A204.1 (cell line): ENCODE data around the gene SMYD2.
"Not testable (repeated sequence)": the region's sequence is repeated elsewhere in the genome, so short reads cannot be mapped to it uniquely, and the experiment has no call there.

ENCODE experiments used
- FAIRE-seq: peaks from 2 replicates; lab custom pipeline; 2012; peaks lifted over from hg19 to GRCh38; lab: Jason Lieb, UNC

SMYD2 gene

DNA sequence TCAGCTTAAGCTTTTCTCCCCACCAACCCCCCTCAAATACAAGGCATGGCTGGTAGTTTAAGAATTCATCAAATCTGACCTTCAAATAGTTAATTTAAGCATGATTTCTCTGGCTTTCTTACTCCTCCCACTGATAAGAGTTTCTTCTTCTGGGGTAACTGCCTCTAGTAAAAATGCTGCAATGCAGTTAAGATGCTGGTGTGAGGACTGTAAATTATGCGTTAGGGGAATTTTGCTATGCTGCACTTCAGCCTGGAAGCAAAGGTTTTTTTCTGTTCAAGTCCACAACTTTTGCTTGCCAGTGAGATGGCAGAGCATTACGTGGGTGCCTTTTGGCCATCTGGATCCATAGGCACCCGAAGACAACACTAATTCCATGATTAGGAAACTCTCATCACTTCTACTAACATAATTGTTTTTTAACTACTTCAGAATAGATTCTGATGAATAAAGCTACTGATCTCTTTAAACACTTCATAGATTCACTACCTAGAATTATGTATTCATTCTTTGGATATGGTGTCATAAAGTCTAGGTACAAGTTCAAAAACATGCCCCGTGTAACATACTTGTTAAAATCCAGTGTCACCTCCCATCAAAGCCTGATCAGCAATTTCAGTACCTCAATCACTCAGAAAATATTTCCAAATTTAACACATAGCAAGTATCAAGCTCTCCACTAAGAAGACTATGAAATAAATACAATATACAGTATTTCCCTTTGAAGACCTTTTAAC, 8.8 kb upstream of the SMYD2 start:
- FAIRE-seq, result no peak

GRCh38 chr1:214272964-214273533, 7.9 kb upstream of the SMYD2 start:
- no peak for FAIRE-seq

DNA sequence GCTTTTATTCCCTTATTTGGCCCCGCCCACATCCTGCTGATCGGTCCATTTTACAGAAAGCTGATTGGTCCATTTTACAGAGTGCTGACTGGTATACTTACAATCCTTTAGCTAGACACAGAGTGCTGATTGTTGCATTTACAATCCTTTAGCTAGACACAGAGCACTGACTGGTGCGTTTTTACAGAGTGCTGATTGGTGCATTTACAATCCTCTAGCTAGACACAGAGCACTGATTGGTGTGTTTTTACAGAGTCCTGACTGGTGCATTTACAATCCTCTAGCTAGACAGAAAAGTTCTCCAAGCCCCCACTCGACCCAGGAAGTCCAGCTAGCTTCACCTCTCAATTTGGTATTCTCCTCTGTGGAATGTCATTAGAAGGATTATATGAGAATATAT, 5.3 kb upstream of the SMYD2 start:
- FAIRE-seq, result not testable (repeated sequence)

DNA sequence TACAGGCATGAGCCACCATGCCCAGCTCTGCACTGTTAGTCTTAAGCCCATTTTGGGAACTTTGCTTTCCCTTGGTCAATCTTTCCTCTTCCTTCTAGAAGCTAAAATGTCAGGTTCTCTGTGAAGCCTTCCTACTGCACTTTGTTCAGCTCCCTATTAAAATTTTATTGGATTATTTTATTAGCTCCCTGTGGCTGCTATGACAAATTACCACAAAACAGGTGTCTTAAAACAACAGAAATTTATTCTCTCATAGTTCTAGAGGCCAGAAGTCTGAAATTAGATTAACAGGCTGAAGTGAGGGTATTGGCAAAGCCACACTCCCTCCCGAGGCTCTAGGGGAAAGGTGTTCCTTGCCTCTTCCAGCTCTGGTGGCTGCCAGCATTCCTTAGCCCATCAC, 4.2 kb upstream of the SMYD2 start:
- FAIRE-seq, result no peak

DNA sequence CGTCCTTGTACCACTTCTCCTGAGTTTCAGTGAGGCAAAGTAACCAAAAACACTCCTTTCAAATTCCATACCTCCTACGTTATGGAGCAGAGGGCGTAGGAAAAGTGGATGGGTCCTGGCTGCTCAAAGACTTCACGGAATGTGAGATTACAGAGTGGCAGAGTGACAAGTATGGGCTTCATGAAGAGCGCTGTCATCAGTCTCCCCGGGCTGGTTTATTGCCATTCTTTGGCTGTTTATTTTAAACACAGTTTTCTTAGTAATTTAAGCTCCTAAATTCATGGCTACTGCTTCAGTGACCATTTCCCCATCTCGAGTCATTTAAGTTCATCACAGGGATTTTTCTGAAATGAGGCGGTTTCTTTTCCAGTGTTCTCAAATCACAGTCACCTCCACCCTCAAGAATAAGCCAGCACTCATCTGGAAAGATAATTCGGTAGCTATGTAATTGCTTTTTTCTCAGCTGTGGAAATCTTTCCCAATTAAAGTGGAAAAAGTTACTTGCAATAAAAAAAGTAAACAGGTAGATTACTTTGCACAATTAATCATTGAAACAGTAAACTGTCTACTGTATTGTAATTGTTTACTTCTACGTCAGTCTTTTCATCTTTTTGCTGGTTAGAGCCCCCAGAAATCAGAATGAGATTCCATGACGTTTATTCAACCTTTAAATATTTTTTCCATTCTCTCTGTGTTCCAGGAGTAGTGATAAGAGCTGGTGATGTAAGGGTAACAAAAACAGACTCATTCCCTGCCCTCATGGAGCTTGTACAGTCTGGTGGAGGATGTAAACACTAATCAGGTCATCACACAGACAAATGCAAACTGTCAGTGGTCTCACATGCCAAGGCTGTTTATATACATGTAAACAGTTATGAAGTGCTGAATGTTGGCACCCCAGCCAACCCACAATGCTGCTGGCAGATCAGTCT, 3.0 kb upstream of the SMYD2 start:
- FAIRE-seq, result no peak

DNA sequence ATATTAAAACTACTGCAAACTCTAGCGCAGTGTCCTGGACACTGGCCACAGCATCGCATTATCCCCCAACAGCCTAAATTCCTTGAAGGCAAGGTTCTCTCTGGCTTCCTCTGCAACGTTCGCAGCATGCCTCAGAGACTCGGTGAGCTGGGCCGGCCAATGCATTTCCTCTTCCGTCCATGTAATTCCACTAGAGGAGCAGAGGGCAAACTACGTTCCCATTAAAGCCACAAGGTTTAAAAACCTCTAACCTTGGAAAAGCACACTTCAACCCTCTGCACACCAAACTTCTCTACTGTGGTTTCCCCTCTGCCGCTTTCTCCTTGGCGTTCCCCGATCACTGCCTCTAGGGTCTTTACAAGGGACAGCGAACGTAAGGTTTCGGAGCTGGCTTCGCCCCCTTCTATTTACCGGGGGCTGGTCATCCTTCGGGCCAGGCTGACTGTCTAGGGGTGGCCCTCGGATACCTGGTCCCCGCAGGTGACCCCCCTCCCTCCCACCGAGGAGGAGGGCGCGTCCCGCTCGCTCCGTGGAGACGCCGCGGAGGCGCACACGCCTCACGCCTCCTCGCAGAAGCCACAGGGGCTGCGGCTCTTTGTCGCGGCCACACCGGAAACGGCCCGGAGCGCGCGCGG, 456 bp upstream of the SMYD2 start:
- no peak for FAIRE-seq

- no peak for FAIRE-seq
Observed at GRCh38 chr1:214281720-214282629, 1.0 kb downstream of the SMYD2 start.

GRCh38 chr1:214282630-214283242, 1.8 kb downstream of the SMYD2 start:
- FAIRE-seq, result no peak

DNA sequence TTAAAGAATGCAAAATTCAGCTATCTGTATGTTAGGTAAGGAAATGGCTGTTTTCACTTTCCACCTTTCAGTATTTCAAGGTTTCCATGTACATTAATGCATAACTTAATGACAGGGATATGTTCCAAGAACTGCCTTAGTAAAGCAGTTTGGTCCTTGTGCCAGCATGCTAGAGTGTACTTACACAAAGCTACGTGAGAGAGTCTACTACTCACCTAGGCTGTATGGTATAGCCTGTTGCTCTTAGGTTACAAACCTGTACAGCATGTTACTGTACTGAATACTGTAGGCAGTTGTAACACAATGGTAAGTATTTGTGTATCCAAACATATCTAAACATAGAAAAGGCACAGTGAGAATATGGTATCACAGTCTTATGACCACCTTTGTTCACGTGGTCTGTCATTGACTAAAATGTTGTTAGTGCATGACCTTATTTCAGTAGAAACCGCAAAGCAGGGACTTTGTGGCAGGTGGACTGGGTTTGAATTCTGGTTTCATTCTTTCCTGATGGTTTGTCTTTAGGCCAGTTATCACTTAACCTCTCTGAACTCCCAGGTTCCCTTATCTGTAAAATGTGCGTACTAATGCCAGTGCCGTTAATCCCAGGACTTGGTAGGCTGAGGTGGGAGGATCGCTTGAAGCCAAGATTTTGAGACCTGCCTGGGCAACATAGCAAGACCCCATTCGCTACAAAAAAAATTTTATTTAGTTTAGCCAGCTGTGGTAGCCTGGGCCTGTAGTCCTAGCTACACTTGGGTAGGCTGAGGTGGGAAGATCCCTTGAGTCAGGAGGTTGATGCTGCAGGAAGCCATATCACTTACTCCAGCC, 4.9 kb downstream of the SMYD2 start:
- no peak for FAIRE-seq

GRCh38 chr1:214287884-214288283, 6.9 kb downstream of the SMYD2 start:
- FAIRE-seq, result no peak

- no peak for FAIRE-seq
Observed at GRCh38 chr1:214289574-214290272, 8.8 kb downstream of the SMYD2 start.

GRCh38 chr1:214290424-214291037, 9.6 kb downstream of the SMYD2 start:
- FAIRE-seq, result no peak

DNA sequence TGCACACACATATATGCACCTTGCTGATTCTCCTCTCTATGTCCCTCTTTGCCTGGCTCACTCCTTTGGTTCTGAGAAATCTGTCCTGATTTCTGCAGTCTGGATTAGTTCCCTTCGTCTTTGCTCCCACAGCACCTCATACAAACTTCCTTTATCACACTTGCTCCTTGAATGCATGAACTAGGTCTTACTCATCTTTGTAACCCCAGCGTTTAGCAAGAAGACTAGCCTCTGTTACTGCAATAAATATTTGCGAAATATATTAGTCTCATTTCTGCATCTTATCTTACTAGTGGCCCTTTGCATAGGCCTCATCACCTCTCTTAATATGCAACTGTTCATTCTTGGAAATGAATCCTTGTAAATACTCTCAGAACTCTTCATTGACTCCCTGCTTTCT, 11.4 kb downstream of the SMYD2 start:
- no peak for FAIRE-seq

DNA sequence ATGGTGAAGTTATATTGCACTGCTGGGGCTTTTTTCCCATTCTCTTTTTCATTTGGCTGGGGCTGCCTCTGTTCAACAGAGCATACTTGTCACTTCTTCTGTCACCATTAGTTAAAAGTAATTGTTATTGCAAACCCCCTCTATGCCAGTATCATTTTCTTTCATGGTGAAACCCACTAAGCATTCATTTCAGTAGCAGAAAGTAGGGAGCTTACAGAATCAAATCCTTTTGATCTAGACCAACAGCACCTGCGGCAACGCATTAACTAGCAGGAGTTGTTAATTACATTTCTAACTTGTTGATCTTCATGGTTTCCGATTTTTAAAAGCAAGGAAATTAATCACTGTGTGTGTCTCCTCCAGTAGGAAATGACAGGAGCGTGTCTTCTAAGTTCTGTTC, 15.0 kb downstream of the SMYD2 start:
- no peak for FAIRE-seq

DNA sequence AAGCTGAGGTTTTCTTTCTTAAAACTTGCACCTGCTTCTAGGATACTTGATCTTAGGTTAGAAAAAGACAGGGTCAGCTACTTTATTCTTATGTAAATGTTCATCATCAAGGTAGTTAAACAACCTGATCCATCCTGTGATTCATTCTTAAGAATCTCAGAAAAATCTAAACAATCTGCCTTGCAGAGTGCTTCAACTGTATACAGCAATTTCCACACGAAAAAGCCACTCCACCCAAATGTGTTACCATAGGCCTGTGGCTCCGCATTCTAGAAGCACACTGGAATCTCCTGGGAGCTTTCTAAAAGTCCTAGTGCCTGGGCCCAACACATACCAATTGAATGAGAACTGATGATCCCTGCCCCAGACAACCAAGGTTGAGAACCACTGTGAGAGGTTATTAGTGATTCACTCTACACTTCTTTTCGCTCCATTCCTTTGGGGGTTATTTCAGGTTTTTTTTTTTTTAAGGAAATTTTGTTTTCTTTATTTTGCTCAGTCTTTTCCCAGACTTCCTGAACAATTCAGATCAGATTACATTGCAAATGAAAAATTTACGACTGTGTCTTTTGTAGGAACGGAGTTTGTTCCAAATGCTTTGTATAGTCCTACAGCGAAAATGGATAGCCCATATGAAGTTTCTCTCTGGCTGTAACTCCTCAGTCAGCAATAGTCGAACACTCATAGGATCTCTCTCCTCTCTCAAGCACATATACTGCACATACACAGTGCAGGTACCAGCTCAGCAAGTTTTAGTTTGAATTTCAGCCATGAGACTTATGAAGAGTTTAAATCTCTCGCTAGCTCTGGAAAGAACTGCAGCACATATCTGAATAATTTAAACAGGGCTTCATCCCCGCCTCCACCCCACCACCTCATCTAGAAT, 16.1 kb downstream of the SMYD2 start:
- no peak for FAIRE-seq

DNA sequence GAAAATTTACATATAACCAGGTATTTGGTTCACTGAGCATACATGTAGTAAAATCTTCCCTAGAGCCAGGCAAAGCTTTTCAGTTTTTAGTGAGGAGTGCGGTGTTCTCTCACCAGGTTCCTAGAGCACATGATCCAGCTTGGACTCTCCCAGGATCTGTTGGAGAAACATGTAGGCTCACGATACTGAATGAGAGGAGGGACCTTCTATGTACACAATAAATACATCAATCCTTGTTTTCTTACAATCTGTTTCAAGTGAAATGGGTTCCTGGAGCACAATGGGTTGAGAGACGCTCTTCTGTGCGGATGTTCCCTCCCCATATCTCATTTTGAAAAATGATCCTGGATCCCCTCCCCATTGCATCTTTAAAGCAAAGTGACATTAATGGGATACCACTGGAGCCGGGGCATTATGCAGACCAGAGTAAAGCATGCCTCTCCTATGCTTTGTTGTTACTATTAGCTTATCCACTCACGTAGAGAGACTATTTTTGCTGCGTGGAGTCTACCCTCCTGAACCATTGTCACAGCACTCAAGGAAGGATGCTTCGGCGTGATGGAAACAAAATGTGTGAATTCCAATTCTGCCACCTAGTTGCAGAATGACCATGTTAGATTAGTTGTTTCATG, 19.3 kb downstream of the SMYD2 start:
- FAIRE-seq, result no peak

DNA sequence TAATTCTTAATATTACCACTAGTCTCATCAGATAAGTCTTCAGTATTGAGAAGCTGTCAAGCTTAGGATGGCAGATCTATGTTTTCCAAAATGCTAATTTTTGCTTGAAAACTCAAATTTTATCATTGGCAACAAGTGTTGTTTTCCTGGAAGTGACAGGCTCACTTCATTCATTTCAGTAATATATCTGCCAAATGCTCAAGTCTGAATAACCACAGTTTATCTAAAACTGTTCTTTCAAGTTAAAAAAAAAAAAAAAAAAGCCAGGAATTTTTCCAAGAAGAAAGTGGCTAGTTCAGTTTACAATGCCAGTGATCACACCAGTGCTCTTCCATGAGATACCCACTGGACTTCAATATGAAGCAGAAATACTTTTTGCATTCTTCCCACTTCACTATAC, 20.6 kb downstream of the SMYD2 start:
- no peak for FAIRE-seq
